ENCODE data around the gene NOXO1. TPM values are rescaled to one million over a fixed set of nuclear protein-coding genes. Genes with fewer than 3 reads are reported as not detected.
"Not testable (repeated sequence)": the region's sequence is repeated elsewhere in the genome, so short reads cannot be mapped to it uniquely, and the experiment has no call there.

Gene NOXO1
- total RNA-seq, 1 donor from 2014 or later = not detected

DNA sequence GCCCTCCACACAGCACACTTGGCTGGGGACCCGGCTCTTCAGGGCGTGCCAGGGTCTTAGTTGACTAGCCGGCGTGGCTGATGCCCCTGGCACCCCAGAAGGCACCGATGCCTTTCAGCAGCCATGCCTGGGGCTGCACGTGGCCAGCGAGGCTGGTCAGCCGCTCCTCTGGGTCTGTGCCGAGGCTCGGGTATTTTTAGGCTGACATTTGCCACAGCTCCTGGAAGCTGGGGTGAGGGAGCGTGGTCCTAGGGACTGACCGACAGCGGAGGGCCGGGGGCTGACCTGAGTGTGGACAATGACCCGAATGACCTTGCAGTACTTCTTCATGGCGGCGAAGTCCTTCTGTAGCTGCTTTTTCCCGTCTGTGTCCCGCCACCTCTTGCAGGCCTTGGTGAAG, 30.7 kb downstream of the NOXO1 start:
- ATAC-seq (ENCODE audit: poor library complexity) = peak; percentile 61

DNA sequence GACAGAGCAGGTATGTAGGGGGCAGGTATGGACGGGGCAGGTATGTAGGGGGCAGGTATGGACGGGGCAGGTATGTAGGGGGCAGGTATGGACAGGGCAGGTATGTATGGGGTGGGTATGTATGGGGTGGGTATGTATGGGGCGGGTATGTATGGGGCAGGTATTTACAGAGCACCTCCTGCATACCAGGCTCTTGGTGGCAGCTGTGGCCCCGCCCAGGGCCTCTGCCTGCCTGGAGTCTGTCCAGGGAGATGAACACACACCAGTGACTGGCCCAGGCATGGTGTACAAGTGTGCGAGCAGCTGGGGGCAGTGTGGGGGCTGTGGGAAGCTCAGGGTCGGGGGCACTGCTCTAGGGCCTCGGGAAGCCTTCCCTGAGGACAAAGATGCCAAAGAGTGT, 31.2 kb downstream of the NOXO1 start:
- DNase-seq = peak; percentile 47
- intact Hi-C loops (cut with DNase I) = no loop called here
- peak; percentile 1 for ATAC-seq (ENCODE audit: poor library complexity)

More for the DNA sequence above, 30.7 kb downstream of the NOXO1 start:
- peak; percentile 61 for DNase-seq
- intact Hi-C loops (cut with DNase I) = no loop called here

DNA sequence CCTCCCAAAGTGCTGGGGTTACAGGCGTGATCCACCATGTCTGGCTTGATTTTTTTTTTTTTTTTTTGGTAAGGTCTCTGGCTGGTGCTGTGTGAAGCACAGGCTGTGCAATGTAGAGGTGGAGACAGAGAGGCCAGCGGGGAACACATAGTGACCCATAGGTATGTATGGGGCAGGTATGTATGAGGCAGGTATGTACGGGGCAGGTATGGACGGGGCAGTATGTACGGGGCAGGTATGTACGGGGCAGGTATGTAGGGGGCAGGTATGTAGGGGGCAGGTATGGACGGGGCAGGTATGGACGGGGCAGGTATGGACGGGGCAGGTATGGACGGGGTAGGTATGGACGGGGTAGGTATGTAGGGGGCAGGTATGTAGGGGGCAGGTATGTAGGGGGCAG, 31.8 kb downstream of the NOXO1 start:
- intact Hi-C loops (cut with DNase I) = no loop called here
- ATAC-seq (ENCODE audit: poor library complexity) (no peak), DNase-seq (no peak)

DNA sequence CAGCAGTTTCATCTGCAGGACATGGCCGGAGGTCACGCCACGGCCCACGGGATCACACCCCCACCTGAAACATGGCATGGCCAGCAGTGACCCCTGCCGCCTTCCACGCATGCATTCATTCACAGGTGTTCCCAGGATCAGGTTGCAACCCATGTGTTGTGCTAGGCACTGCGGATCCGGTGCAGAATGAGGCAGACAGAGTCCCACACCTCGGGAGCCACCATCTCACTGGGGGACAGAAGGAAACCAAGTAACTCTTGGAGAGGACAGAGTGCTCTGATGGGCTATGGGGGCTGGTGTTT, 33.9 kb downstream of the NOXO1 start:
- intact Hi-C loops (cut with DNase I) = no loop called here
- ATAC-seq (ENCODE audit: poor library complexity) (no peak), DNase-seq (no peak)

DNA sequence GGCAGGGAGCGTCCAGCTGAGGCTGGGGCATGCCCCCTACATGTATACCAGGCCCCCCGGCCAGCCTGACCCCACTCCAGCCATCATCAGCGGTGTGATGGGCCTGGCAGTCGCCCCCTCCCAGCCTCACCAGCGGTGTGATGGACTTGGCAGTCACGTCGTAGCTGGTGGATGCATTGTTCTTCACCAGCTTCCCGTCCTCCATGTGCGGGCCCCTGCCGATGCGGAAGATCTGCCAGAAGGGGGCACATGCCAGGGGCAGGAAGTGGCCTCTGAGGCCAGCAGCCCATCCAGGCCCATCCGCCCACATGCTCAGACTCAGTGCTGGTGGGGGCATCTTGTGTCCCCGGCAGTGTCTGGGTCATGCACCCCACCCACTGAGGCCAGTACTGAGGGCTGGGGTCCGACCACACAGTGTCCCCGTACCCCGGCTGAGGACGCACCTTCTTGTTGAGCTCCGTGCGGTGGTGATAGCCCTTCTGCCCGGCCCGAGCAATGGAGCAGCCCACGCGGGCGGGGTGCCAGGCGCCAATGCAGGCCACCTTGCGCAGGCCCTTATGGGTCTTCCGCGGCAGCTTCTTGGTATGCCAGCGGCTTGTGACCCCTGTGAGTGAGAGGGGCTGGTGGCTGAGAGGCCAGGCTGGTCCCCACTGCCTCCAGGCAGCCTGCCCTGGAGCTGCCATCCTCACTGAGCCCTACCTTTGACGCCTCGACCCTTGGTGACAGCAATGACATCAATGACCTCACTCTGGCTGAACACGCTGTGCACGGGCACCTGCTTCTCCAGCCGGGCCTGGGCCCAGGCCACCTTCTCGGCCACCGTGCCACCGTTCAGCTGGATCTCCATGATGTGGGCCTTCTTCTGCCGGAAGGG, 34.5 kb downstream of the NOXO1 start:
- intact Hi-C loops (cut with DNase I) = no loop called here
- peak; percentile 39 for DNase-seq
- no peak for ATAC-seq (ENCODE audit: poor library complexity)

DNA sequence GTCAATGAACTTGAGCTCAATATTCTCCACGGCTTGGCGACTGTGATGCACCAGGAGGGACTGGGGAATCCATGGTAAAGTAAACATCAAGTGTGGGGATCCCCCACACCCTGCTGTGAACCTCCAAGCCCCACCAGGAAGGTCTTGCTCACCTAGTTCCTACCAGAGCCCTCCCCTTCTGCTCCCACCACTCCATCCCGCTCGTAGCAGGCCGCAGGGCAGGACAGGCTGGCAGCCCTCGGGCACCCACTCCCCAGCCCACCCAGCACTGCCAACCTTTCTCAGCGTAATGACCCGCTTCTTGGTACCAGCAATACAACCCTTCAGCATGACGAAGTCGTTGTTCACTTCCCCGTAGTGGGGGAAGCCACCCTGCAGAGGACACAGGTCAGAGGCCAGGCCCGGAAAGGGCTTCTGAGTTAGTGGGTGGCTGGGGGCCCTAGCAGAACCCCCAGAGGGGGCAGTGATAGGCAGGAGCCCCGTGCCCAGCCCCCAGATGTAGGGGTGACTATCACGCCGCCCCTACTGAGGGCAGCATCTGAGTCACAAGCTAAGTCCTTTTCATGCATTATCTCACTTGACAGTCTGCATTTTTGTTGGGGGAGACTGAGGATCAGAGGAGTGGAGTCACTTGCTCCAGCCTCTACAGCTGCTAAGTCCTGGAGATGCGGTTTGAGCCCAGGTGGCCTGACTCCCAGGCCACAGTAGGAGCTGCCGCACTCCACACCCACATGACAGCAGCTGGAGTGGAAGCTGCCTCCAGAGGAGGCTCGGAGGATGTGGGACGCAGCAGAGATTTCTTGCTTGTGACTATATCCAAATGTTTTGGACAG, 35.5 kb downstream of the NOXO1 start:
- ATAC-seq (ENCODE audit: poor library complexity) (no peak), DNase-seq (no peak)
- intact Hi-C loops (cut with DNase I) = no loop called here

DNA sequence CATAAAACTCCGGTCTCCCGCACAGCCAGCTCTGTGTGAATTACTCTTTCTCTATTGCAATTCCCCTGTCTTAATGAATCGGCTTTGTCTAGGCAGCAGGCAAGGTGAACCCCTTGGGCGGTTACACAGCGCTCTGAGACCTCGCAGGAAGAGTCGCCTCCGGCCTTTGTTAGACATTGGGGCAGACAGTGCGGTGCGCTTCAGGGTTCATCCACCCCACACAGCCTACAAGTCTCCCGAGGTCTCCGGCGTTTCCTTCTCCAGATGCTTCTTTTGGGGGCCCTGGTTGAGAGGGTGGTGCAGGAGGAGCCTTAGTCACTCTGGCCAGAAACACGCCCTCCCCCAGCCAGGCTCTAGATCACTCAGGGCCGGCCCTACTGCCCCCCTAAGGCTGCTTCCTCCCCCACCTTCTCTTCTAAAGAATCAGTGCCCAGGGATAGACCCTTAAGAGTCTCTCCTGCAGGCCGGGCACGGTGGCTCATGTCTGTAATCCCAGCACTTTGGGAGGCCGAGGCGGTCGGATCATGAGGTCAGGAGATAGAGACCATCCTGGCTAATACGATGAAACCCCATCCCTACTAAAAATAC, 36.6 kb downstream of the NOXO1 start:
- ATAC-seq (ENCODE audit: poor library complexity) (no peak), DNase-seq (peak; percentile 35)
- intact Hi-C loops (cut with DNase I) = no loop called here

DNA sequence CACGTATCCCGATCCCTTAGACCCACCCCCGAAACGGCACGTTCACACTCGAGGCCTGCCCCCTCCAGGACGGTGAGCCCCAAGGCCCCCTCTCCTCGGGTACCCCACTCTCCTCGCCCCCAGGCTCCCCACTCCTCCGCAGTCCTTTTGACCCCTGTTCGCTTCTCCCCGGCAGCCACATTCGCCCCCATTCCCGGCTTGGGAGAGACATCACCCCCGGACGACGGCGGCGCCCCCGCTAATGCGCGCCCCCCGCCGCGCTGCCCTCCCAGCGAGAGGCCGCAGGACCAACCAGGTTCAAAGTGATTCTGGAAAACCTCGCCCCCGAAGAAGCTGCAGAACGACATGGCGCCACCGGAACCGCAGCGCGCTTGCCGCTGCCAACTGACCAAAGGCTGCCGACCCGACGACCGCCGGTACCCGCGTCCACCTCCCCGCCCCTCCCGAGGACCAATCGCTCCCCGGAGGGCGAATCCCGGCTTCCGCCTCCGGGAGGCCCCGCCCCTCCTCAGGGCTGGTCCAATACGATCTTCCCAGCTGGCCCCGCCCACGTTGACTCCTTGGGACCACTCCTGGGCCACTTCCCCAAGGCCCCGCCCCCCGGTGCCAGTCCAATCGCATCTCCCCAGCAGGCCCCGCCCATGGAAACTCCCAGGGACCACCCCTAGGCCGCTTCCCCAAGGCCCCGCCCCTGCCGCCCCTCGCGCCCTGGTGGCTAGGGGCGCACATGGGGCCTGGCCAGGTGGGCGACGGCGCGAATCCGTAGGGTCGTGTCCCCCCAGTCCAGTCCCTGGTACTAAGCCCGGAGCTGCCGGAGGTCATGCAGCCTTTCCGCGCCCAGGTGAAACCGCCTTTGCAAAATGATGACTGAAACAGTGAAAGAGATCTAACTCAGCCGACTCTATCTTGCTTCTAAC, 38.2 kb downstream of the NOXO1 start, which contains the start of gene MSRB1:
Gene MSRB1, minus strand, starts transcription at position 390 of the 917 bp plus-strand sequence. Its CDS starts 43 bp downstream, at position 347.
- DNase-seq (peak; percentile 100), ATAC-seq (ENCODE audit: poor library complexity) (peak; percentile 91)
- intact Hi-C loops (cut with DNase I) = no loop called here

DNA sequence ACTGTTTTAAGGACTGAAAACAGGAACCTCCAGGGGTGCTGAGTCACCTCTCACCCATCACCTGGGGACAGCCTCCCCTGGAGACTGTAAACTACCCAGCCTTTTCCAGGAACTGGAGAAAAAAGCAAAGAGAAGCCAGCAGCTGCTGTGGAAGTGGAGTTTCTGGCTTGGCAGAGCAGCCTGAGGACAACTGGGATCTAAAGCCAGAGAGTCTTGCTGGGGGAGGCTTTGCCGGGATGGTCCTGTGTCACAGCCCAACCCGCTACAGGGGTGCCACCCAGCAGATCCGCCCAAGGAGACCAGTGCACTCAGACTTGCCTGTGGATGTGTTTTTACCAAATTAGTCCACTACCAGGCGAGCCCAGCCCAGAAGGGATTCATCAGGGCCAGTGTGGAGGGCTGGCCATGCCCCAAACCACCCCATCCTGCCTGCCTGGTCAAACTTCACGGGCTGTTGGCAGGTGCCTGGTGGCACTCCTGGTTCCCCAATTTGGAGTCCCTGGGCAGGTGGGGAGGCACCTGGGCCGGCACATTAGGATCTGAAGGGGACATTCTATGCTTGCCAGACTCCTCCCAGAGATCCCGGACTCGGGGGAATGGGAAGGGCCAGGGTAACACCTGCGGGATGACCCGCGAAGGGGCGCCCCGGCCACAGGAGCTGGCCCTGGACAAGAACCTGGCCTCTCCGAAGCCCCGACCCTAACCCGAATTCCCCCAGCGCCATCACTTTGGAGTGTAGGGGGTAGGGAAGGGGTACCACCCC, 39.0 kb downstream of the NOXO1 start:
- intact Hi-C loops (cut with DNase I) = no loop called here
- DNase-seq (peak; percentile 52), ATAC-seq (ENCODE audit: poor library complexity) (peak; percentile 3)

DNA sequence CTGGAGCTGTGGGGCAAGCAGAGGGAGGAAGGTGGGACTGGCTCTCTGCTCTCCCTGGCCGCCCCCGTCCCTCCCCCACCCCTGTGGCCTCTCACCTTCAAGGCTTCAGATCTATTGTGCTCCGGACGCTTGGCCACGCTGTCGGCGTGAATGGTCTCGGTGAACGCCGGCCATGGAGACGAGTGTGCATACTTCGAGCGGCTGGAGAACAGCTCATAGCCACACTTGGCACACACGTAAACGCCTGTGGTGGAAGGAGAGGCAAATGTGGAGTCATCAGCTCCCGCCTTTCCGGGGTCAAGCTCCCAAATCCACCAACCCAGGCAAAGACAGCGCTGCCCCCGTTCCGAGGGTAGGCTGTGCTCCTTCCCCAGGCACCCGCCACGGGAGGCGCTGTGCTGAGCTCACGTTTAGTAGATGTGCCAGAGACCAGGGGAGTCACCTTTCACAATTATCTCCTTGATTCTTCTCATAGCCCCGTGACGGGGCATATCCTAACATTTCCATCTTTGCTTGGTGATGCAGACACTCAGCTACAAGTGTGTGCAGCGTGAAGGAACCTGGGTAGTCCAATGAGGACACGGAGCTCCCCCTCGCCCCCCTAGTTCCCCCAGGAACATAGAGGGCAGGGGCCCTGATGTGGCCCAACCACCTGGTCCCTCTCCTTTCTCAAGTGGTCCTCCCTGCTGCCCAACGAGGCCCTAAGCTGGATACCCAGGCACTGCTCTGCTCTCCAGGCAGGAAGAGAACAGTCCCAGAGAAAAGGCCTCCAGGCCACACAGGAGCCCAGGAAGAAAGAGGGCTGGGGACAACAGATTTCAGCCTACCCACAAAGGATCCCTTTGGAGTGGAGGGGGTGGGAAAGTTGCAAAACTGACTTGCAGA, 39.9 kb downstream of the NOXO1 start:
- intact Hi-C loops (cut with DNase I) = no loop called here
- DNase-seq (peak; percentile 42), ATAC-seq (ENCODE audit: poor library complexity) (no peak)

DNA sequence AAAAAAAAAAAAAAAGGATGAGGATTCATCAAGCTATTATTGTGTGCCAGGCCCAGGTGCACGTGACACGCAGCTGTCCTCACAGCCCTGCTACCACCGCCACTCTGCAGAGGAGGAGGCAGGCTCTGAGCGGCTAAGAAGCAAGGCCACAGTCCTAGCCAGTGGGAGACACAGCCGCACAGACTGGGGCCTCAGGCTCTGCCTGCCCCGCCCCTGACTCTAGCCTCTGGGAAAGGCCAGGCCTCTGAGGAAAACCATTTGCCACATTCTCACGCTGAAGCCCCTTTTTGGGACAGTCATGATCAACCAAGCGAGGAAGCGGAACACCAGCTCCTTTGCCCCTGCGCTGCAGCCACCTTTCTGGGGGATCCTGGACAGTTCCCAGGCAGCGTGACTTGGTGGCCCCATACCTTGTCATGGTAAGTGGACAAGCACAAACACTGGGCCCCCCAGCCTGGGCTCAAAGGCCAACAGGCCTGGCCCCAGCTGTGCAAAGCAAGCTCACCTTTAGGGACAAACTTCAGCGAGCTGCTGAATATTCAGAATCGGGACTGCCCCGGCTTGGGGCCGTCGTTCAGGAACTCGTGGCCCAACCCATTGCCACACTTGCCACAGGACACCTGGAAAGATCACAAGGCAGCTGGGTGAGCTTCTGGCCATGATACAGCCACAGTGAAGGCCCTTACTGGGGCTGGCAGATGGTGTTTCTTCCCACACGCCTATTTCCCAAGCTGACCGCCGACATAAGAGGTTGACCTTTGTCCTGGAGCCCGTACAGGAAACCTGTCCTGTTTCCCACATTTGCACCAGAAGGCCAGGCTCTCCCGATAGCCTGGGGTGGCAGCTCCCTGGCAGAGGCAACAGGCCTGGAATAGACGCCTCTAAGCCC, 40.8 kb downstream of the NOXO1 start:
- no peak for ATAC-seq (ENCODE audit: poor library complexity)
- intact Hi-C loops (cut with DNase I) = no loop called here
- peak; percentile 30 for DNase-seq

DNA sequence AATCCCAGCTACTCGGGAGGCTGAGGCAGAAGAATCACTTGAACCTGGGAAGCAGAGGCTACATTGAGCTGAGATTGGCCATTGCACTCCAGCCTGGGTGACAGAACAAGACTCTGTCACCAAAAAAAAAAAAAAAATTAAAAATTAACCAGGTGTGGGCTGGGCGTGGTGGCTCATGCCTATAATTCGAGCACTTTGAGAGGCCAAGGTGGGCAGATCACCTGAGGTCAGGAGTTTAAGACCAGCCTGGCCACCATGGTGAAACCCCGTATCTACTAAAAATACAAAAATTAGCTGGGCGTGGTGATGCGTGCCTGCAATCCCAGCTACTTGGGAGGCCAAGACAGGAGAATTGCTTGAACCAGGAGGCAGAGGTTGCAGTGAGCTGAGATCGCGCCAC, 41.4 kb downstream of the NOXO1 start:
- ATAC-seq (ENCODE audit: poor library complexity); intact Hi-C loops (cut with DNase I); DNase-seq: not testable (repeated sequence)

DNA sequence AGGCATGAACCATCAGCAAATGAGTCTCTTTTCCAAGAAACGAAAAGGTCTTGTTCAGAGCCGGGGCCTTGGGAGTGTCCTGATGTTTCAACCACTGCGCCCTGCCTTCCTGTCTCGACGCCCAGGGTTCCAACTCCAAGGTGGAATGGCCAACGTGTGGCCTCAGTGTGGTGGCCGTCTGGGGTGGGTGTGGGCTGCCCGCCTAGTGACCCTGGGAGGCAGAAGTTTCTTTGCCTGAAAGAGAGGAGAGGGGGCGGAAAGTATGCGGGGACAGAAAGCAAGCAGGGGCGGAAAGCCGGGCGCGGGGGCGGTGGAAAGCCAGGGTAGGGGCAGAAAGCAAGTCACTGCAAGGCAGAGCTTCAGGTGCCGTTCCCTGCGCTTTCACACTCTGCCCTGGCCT, 42.4 kb downstream of the NOXO1 start:
- intact Hi-C loops (cut with DNase I) = no loop called here
- ATAC-seq (ENCODE audit: poor library complexity) (no peak), DNase-seq (peak; percentile 37)

DNA sequence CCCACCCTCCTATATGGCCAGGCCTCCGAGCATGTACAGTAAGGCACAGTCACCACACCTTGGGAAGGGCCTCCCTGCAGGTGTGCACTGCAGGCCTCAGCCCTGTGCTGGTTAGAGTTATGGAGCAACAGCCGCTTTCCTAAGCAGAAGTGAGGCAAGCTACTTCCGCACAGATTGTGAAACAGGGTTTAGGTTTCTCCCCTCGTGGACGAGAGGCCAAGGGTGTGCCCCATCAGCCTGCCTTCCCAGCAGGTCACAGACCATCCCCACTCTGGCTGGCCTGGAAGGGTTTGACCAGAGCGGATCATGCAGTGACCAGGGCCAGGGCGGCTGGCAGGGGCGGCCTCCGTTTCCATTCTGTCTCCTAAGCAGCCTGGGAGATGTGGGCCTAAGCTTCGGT, 43.0 kb downstream of the NOXO1 start:
- DNase-seq (peak; percentile 69), ATAC-seq (ENCODE audit: poor library complexity) (no peak)
- intact Hi-C loops (cut with DNase I) = no loop called here

DNA sequence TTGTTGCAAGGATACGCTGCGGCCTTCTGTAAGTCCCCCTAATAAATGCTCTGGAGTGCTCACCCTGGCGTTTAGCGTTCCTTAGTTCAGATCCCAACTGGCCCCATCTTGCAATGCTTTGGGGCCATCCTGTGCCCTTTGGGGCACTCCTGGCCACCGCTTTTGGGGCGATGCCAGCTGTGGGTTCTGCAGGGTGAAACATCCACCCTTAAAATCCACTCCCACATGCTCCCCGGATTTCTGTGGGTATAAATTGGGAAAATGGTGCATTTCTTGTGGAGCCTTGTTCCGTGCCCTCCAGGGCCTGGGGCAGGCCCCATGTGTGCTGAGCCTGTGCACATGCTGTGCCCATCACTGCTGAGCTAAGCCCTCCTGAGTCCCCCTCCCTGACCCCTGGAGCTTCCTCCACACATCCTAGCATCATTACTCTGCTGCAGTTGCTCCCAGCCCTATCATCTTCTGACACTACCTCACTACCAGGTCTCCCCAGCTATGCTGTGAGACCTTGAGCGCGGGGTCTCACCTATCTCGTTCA, 44.3 kb downstream of the NOXO1 start:
- intact Hi-C loops (cut with DNase I) = no loop called here
- ATAC-seq (ENCODE audit: poor library complexity) (no peak), DNase-seq (no peak)
